ENCODE results near the gene HLA-DMA. TPM values are rescaled to one million over a fixed set of nuclear protein-coding genes. Genes with fewer than 3 reads are reported as not detected.
A peak's percentile ranks its signal among the peaks of the same experiment; 100 is the strongest.

Gene HLA-DMA
- total RNA-seq, 5 donors from 2014 or later (not counting 1 experiment from before 2014, with no cell fraction given) = 22.3 to 37.8 (median 27.5) TPM

- DNase-seq = no peak
These were observed 17.2 kb downstream of the HLA-DMA start for GRCh38 chr6:32935551-32936238.

GRCh38 chr6:32933661-32934085 is 19.2 kb downstream of the HLA-DMA start:
- Mint-ChIP-seq H3K27me3 (no peaks in the 10 kb centered on the region), H3K36me3 (peaks cover 24% of the 10 kb centered on the region)
- peak; percentile 40 to 73 (median 62) for ATAC-seq (replicated peaks in 1 of 4)

More at GRCh38 chr6:32935551-32936238, 17.2 kb downstream of the HLA-DMA start:
- H3K4me1 ChIP-seq (ENCODE audit: control insufficient read depth in 1 of 2, extremely low read depth in 1 of 2, insufficient read depth in 2 of 2, low read length in 2 of 2) = peaks cover 10 to 16% of the 10 kb centered on the region in 2 experiments
- H3K9me3 ChIP-seq = no peaks in the 10 kb centered on the region
- Mint-ChIP-seq H3K4me3 (no peak overlapping the region), H3K27me3 (no peaks in the 10 kb centered on the region), H3K9me3 (no peaks in the 10 kb centered on the region), H3K27ac (no peak overlapping the region), H3K36me3 (peaks cover 24% of the 10 kb centered on the region), H3K4me1 (peaks cover 12 to 30% (median 14%) of the 10 kb centered on the region in 3 donors)
- H3K27ac ChIP-seq (ENCODE audit: low read length) = no peak overlapping the region
- H3K27me3 ChIP-seq (replicated peaks in 1 of 2; ENCODE audit: control insufficient read depth in 2 of 2, extremely low read depth in 1 of 2, insufficient read depth in 2 of 2, low read length in 1 of 2) = no peaks in the 10 kb centered on the region
- ATAC-seq (replicated peaks in 1 of 4) = no peak
- POLR2A ChIA-PET = no interaction called here
- CTCF ChIA-PET = interaction anchor here in 1 of 2 donors (2.8 to 5.3 kb wide), 2 partner anchors 32 to 47 kb away, joined by 30 to 124 read pairs; partner anchors contain the start of gene BRD2
- no peak overlapping the region for H3K4me3 ChIP-seq (ENCODE audit: control insufficient read depth in 1 of 2, extremely low read depth in 1 of 2, low read length in 1 of 2)
- WGBS (ENCODE audit: insufficient coverage) = 94% methylated on average over 4 of the region's 4 CpGs
- peaks cover 0 to 13% of the 10 kb centered on the region in 2 donors for H3K36me3 ChIP-seq (ENCODE audit: control insufficient read depth in 2 of 2, extremely low read depth in 1 of 2, insufficient read depth in 1 of 2, low read length in 1 of 2)

GRCh38 chr6:32932132-32932868 is 20.6 kb downstream of the HLA-DMA start:
- Mint-ChIP-seq H3K27ac (no peak overlapping the region), H3K4me1 (peaks cover 3 to 8% (median 5%) of the 10 kb centered on the region in 3 donors), H3K27me3 (no peaks in the 10 kb centered on the region), H3K4me3 (no peak overlapping the region), H3K9me3 (no peaks in the 10 kb centered on the region), H3K36me3 (peaks cover 13% of the 10 kb centered on the region)
- Histone ChIP-seq H3K9me3 (no peaks in the 10 kb centered on the region), H3K36me3 (ENCODE audit: control insufficient read depth in 2 of 2, extremely low read depth in 1 of 2, insufficient read depth in 1 of 2, low read length in 1 of 2) (peaks cover 0 to 7% of the 10 kb centered on the region in 2 donors), H3K27me3 (replicated peaks in 1 of 2; ENCODE audit: control insufficient read depth in 2 of 2, extremely low read depth in 1 of 2, insufficient read depth in 2 of 2, low read length in 1 of 2) (no peaks in the 10 kb centered on the region), H3K4me1 (ENCODE audit: control insufficient read depth in 1 of 2, extremely low read depth in 1 of 2, insufficient read depth in 2 of 2, low read length in 2 of 2) (peaks cover 0 to 3% of the 10 kb centered on the region in 2 experiments), H3K4me3 (ENCODE audit: control insufficient read depth in 1 of 2, extremely low read depth in 1 of 2, low read length in 1 of 2) (no peak overlapping the region), H3K27ac (ENCODE audit: low read length) (no peak overlapping the region)
- DNase-seq = no peak
- no peak for ATAC-seq (replicated peaks in 1 of 4)
- ChIA-PET POLR2A (interaction anchor here (0.6 to 0.8 kb wide), 2 partner anchors 40 to 45 kb away, joined by 3 to 5 read pairs; no protein-coding TSS in a partner anchor), CTCF (interaction anchor here (0.6 to 5.3 kb wide), 13 partner anchors 9 to 86 kb away, joined by 3 to 124 read pairs (median 6); partner anchors contain the start of genes HLA-DMA (in 2 of the 2), BRD2 (in 1 of the 2) and HLA-DMB (in 1 of the 2))
- WGBS (ENCODE audit: insufficient coverage) = 100% methylated on average over 4 of the region's 7 CpGs

More at GRCh38 chr6:32933661-32934085, 19.2 kb downstream of the HLA-DMA start:
- no CpG with 5 or more reads among the region's 3 CpGs for WGBS (ENCODE audit: insufficient coverage)
- Mint-ChIP-seq H3K4me3 (no peak overlapping the region), H3K4me1 (peaks cover 3 to 18% (median 5%) of the 10 kb centered on the region in 3 donors), H3K9me3 (no peaks in the 10 kb centered on the region), H3K27ac (peak overlapping the region in 1 of 2 donors; percentile 1)
- ChIA-PET CTCF (interaction anchor here (0.5 to 5.3 kb wide), 38 partner anchors 8 to 726 kb away, joined by 3 to 124 read pairs (median 4); partner anchors contain the start of genes HLA-DMA (in 2 of the 2), BRD2 (in 1 of the 2), PSMB9 (in 1 of the 2) and TAP2 (in 1 of the 2)), POLR2A (interaction anchor here in 1 of 2 donors (0.7 to 1.4 kb wide), 5 partner anchors 19 to 51 kb away, joined by 3 to 7 read pairs (median 3); partner anchors contain the start of gene HLA-DMA)
- Histone ChIP-seq H3K27me3 (replicated peaks in 1 of 2; ENCODE audit: control insufficient read depth in 2 of 2, extremely low read depth in 1 of 2, insufficient read depth in 2 of 2, low read length in 1 of 2) (no peaks in the 10 kb centered on the region), H3K36me3 (ENCODE audit: control insufficient read depth in 2 of 2, extremely low read depth in 1 of 2, insufficient read depth in 1 of 2, low read length in 1 of 2) (peaks cover 0 to 13% of the 10 kb centered on the region in 2 donors), H3K4me3 (ENCODE audit: control insufficient read depth in 1 of 2, extremely low read depth in 1 of 2, low read length in 1 of 2) (no peak overlapping the region), H3K27ac (ENCODE audit: low read length) (no peak overlapping the region), H3K4me1 (ENCODE audit: control insufficient read depth in 1 of 2, extremely low read depth in 1 of 2, insufficient read depth in 2 of 2, low read length in 2 of 2) (peaks cover 0 to 3% of the 10 kb centered on the region in 2 experiments), H3K9me3 (no peaks in the 10 kb centered on the region)
- peak; percentile 35 to 87 (median 70) for DNase-seq

- Mint-ChIP-seq H3K4me3 (no peak overlapping the region), H3K4me1 (peaks cover 3 to 6% (median 5%) of the 10 kb centered on the region in 3 donors), H3K36me3 (peaks cover 5% of the 10 kb centered on the region), H3K9me3 (no peaks in the 10 kb centered on the region), H3K27me3 (no peaks in the 10 kb centered on the region), H3K27ac (no peak overlapping the region)
- Histone ChIP-seq H3K27ac (ENCODE audit: low read length) (no peak overlapping the region), H3K4me3 (ENCODE audit: control insufficient read depth in 1 of 2, extremely low read depth in 1 of 2, low read length in 1 of 2) (no peak overlapping the region), H3K36me3 (ENCODE audit: control insufficient read depth in 2 of 2, extremely low read depth in 1 of 2, insufficient read depth in 1 of 2, low read length in 1 of 2) (peaks cover 0 to 2% of the 10 kb centered on the region in 2 donors), H3K9me3 (no peaks in the 10 kb centered on the region), H3K27me3 (replicated peaks in 1 of 2; ENCODE audit: control insufficient read depth in 2 of 2, extremely low read depth in 1 of 2, insufficient read depth in 2 of 2, low read length in 1 of 2) (no peaks in the 10 kb centered on the region), H3K4me1 (ENCODE audit: control insufficient read depth in 1 of 2, extremely low read depth in 1 of 2, insufficient read depth in 2 of 2, low read length in 2 of 2) (peaks cover 0 to 3% of the 10 kb centered on the region in 2 experiments)
- DNase-seq (no peak), ATAC-seq (replicated peaks in 1 of 4) (no peak)
- ChIA-PET CTCF (interaction anchor here in 1 of 2 donors (1.0 to 4.5 kb wide), 3 partner anchors 16 to 23 kb away, joined by 3 to 96 read pairs (median 3); partner anchors contain the start of gene HLA-DMA), POLR2A (no interaction called here)
- no CpG with 5 or more reads among the region's 1 CpG for WGBS (ENCODE audit: insufficient coverage)
These were observed 21.7 kb downstream of the HLA-DMA start for GRCh38 chr6:32931211-32931610.

- no peaks in the 10 kb centered on the region for H3K36me3 ChIP-seq (ENCODE audit: control insufficient read depth in 2 of 2, extremely low read depth in 1 of 2, insufficient read depth in 1 of 2, low read length in 1 of 2)
- Mint-ChIP-seq H3K4me3 (no peak overlapping the region), H3K9me3 (no peaks in the 10 kb centered on the region), H3K27me3 (peaks cover 5 to 13% of the 10 kb centered on the region in 2 donors), H3K36me3 (no peaks in the 10 kb centered on the region), H3K4me1 (no peaks in the 10 kb centered on the region), H3K27ac (no peak overlapping the region)
- H3K9me3 ChIP-seq = no peaks in the 10 kb centered on the region
- CTCF ChIA-PET = interaction anchor here in 1 of 2 donors (1.2 kb wide), 1 partner anchor 62 kb away, joined by 4 read pairs; no protein-coding TSS in a partner anchor
- H3K27ac ChIP-seq (ENCODE audit: low read length) = no peak overlapping the region
- POLR2A ChIA-PET = no interaction called here
- H3K4me3 ChIP-seq (ENCODE audit: control insufficient read depth in 1 of 2, extremely low read depth in 1 of 2, low read length in 1 of 2) = no peak overlapping the region
- DNase-seq = no peak
- no peaks in the 10 kb centered on the region for H3K4me1 ChIP-seq (ENCODE audit: control insufficient read depth in 1 of 2, extremely low read depth in 1 of 2, insufficient read depth in 2 of 2, low read length in 2 of 2)
- H3K27me3 ChIP-seq (replicated peaks in 1 of 2; ENCODE audit: control insufficient read depth in 2 of 2, extremely low read depth in 1 of 2, insufficient read depth in 2 of 2, low read length in 1 of 2) = peaks cover 0 to 10% of the 10 kb centered on the region in 2 experiments
- no peak for ATAC-seq (replicated peaks in 1 of 4)
- 80% methylated on average over 1 of the region's 2 CpGs for WGBS (ENCODE audit: insufficient coverage)
These were observed 30.8 kb downstream of the HLA-DMA start for GRCh38 chr6:32922083-32922482.

GRCh38 chr6:32920715-32921114 is 32.2 kb downstream of the HLA-DMA start:
- ATAC-seq (replicated peaks in 1 of 4) = no peak
- Histone ChIP-seq H3K27ac (ENCODE audit: low read length) (no peak overlapping the region), H3K27me3 (replicated peaks in 1 of 2; ENCODE audit: control insufficient read depth in 2 of 2, extremely low read depth in 1 of 2, insufficient read depth in 2 of 2, low read length in 1 of 2) (peaks cover 0 to 10% of the 10 kb centered on the region in 2 experiments), H3K9me3 (no peaks in the 10 kb centered on the region), H3K4me1 (ENCODE audit: control insufficient read depth in 1 of 2, extremely low read depth in 1 of 2, insufficient read depth in 2 of 2, low read length in 2 of 2) (no peaks in the 10 kb centered on the region), H3K4me3 (ENCODE audit: control insufficient read depth in 1 of 2, extremely low read depth in 1 of 2, low read length in 1 of 2) (no peak overlapping the region), H3K36me3 (ENCODE audit: control insufficient read depth in 2 of 2, extremely low read depth in 1 of 2, insufficient read depth in 1 of 2, low read length in 1 of 2) (no peaks in the 10 kb centered on the region)
- Mint-ChIP-seq H3K27me3 (peaks cover 5 to 13% of the 10 kb centered on the region in 2 donors), H3K36me3 (no peaks in the 10 kb centered on the region), H3K4me3 (no peak overlapping the region), H3K9me3 (no peaks in the 10 kb centered on the region), H3K4me1 (peaks cover 0 to 4% (median 0%) of the 10 kb centered on the region in 3 donors), H3K27ac (peak overlapping the region in 1 of 2 donors; percentile 43)
- CTCF ChIA-PET = interaction anchor here in 1 of 2 donors (1.2 kb wide), 1 partner anchor 64 kb away, joined by 4 read pairs; no protein-coding TSS in a partner anchor
- POLR2A ChIA-PET = no interaction called here
- no CpG with 5 or more reads among the region's 2 CpGs for WGBS (ENCODE audit: insufficient coverage)
- DNase-seq = no peak
